ENCODE measurements around the gene LMAN1L. TPM values are rescaled to one million over a fixed set of nuclear protein-coding genes. Genes with fewer than 3 reads are reported as not detected.

LMAN1L gene
- total RNA-seq, 5 donors from 2014 or later (not counting 1 experiment from before 2014, with no cell fraction given), result 0.42 to 1.6 (median 0.44) TPM

- Histone ChIP-seq H3K36me3 (ENCODE audit: control insufficient read depth in 2 of 2, extremely low read depth in 1 of 2, insufficient read depth in 1 of 2, low read length in 1 of 2) (no peaks in the 10 kb centered on the region), H3K4me1 (ENCODE audit: control insufficient read depth in 1 of 2, extremely low read depth in 1 of 2, insufficient read depth in 2 of 2, low read length in 2 of 2) (peaks cover 0 to 11% of the 10 kb centered on the region in 2 experiments), H3K27me3 (replicated peaks in 1 of 2; ENCODE audit: control insufficient read depth in 2 of 2, extremely low read depth in 1 of 2, insufficient read depth in 2 of 2, low read length in 1 of 2) (peaks cover 2 to 39% of the 10 kb centered on the region in 2 experiments), H3K9me3 (no peaks in the 10 kb centered on the region), H3K4me3 (ENCODE audit: control insufficient read depth in 1 of 2, extremely low read depth in 1 of 2, low read length in 1 of 2) (no peak overlapping the region), H3K27ac (ENCODE audit: low read length) (no peak overlapping the region)
- no peak for DNase-seq
- Mint-ChIP-seq H3K9me3 (no peaks in the 10 kb centered on the region), H3K27ac (no peak overlapping the region), H3K36me3 (no peaks in the 10 kb centered on the region), H3K4me3 (no peak overlapping the region), H3K4me1 (peaks cover 0 to 6% (median 0%) of the 10 kb centered on the region in 3 donors), H3K27me3 (peaks cover 14 to 28% of the 10 kb centered on the region in 2 donors)
- ChIA-PET CTCF (interaction anchor here in 1 of 2 donors (0.8 kb wide), 1 partner anchor 519 kb away, joined by 7 read pairs; no protein-coding TSS in a partner anchor), POLR2A (no interaction called here)
- no peak for ATAC-seq (replicated peaks in 1 of 4)
- 87% methylated on average over 3 of the region's 6 CpGs for WGBS (ENCODE audit: insufficient coverage)
These were observed 16.2 kb downstream of the LMAN1L start for GRCh38 chr15:74828835-74829234.

- no peak overlapping the region for H3K4me3 Mint-ChIP-seq
- H3K4me1 Mint-ChIP-seq, result peaks cover 0 to 6% (median 0%) of the 10 kb centered on the region in 3 donors
- Histone ChIP-seq H3K36me3 (ENCODE audit: control insufficient read depth in 2 of 2, extremely low read depth in 1 of 2, insufficient read depth in 1 of 2, low read length in 1 of 2) (no peaks in the 10 kb centered on the region), H3K27me3 (replicated peaks in 1 of 2; ENCODE audit: control insufficient read depth in 2 of 2, extremely low read depth in 1 of 2, insufficient read depth in 2 of 2, low read length in 1 of 2) (peaks cover 2 to 39% of the 10 kb centered on the region in 2 experiments), H3K9me3 (no peaks in the 10 kb centered on the region), H3K4me1 (ENCODE audit: control insufficient read depth in 1 of 2, extremely low read depth in 1 of 2, insufficient read depth in 2 of 2, low read length in 2 of 2) (peaks cover 0 to 11% of the 10 kb centered on the region in 2 experiments), H3K27ac (ENCODE audit: low read length) (no peak overlapping the region), H3K4me3 (ENCODE audit: control insufficient read depth in 1 of 2, extremely low read depth in 1 of 2, low read length in 1 of 2) (no peak overlapping the region)
- no peaks in the 10 kb centered on the region for H3K9me3 Mint-ChIP-seq
- no peak for DNase-seq
- ChIA-PET CTCF (no interaction called here), POLR2A (no interaction called here)
- WGBS (ENCODE audit: insufficient coverage), result 60% methylated on average over 2 of the region's 3 CpGs
- H3K36me3 Mint-ChIP-seq, result no peaks in the 10 kb centered on the region
- ATAC-seq (replicated peaks in 1 of 4), result no peak
- peaks cover 14 to 28% of the 10 kb centered on the region in 2 donors for H3K27me3 Mint-ChIP-seq
- no peak overlapping the region for H3K27ac Mint-ChIP-seq
These were observed 16.9 kb downstream of the LMAN1L start for GRCh38 chr15:74829486-74829885.

- CTCF ChIA-PET, result interaction anchor here in 1 of 2 donors (0.7 kb wide), 1 partner anchor 75 kb away, joined by 4 read pairs; no protein-coding TSS in a partner anchor
- H3K9me3 ChIP-seq, result no peaks in the 10 kb centered on the region
- peaks cover 0 to 11% of the 10 kb centered on the region in 2 experiments for H3K4me1 ChIP-seq (ENCODE audit: control insufficient read depth in 1 of 2, extremely low read depth in 1 of 2, insufficient read depth in 2 of 2, low read length in 2 of 2)
- POLR2A ChIA-PET, result no interaction called here
- no peak overlapping the region for H3K4me3 Mint-ChIP-seq
- WGBS (ENCODE audit: insufficient coverage), result 94% methylated on average over 3 of the region's 6 CpGs
- no peak overlapping the region for H3K27ac Mint-ChIP-seq
- H3K9me3 Mint-ChIP-seq, result no peaks in the 10 kb centered on the region
- no peak overlapping the region for H3K27ac ChIP-seq (ENCODE audit: low read length)
- H3K27me3 ChIP-seq (replicated peaks in 1 of 2; ENCODE audit: control insufficient read depth in 2 of 2, extremely low read depth in 1 of 2, insufficient read depth in 2 of 2, low read length in 1 of 2), result peaks cover 2 to 39% of the 10 kb centered on the region in 2 experiments
- peaks cover 0 to 4% (median 4%) of the 10 kb centered on the region in 3 donors for H3K4me1 Mint-ChIP-seq
- H3K27me3 Mint-ChIP-seq, result peaks cover 14 to 25% of the 10 kb centered on the region in 2 donors
- no peak for ATAC-seq (replicated peaks in 1 of 4)
- no peak for DNase-seq
- no peaks in the 10 kb centered on the region for H3K36me3 ChIP-seq (ENCODE audit: control insufficient read depth in 2 of 2, extremely low read depth in 1 of 2, insufficient read depth in 1 of 2, low read length in 1 of 2)
- no peak overlapping the region for H3K4me3 ChIP-seq (ENCODE audit: control insufficient read depth in 1 of 2, extremely low read depth in 1 of 2, low read length in 1 of 2)
- H3K36me3 Mint-ChIP-seq, result no peaks in the 10 kb centered on the region
These were observed 17.4 kb downstream of the LMAN1L start for GRCh38 chr15:74829991-74830390.

GRCh38 chr15:74830868-74831267, 18.2 kb downstream of the LMAN1L start:
- H3K4me1 ChIP-seq (ENCODE audit: control insufficient read depth in 1 of 2, extremely low read depth in 1 of 2, insufficient read depth in 2 of 2, low read length in 2 of 2), result peaks cover 0 to 11% of the 10 kb centered on the region in 2 experiments
- no peak overlapping the region for H3K27ac ChIP-seq (ENCODE audit: low read length)
- H3K4me3 ChIP-seq (ENCODE audit: control insufficient read depth in 1 of 2, extremely low read depth in 1 of 2, low read length in 1 of 2), result no peak overlapping the region
- no peak for ATAC-seq (replicated peaks in 1 of 4)
- Mint-ChIP-seq H3K27ac (no peak overlapping the region), H3K36me3 (no peaks in the 10 kb centered on the region), H3K27me3 (peaks cover 14 to 23% of the 10 kb centered on the region in 2 donors), H3K4me1 (peaks cover 0 to 8% (median 6%) of the 10 kb centered on the region in 3 donors), H3K4me3 (no peak overlapping the region), H3K9me3 (no peaks in the 10 kb centered on the region)
- WGBS (ENCODE audit: insufficient coverage), result 89% methylated on average over 4 of the region's 5 CpGs
- no peaks in the 10 kb centered on the region for H3K9me3 ChIP-seq
- H3K36me3 ChIP-seq (ENCODE audit: control insufficient read depth in 2 of 2, extremely low read depth in 1 of 2, insufficient read depth in 1 of 2, low read length in 1 of 2), result peaks cover under 1 to 2% of the 10 kb centered on the region in 2 donors
- ChIA-PET POLR2A (no interaction called here), CTCF (no interaction called here)
- H3K27me3 ChIP-seq (replicated peaks in 1 of 2; ENCODE audit: control insufficient read depth in 2 of 2, extremely low read depth in 1 of 2, insufficient read depth in 2 of 2, low read length in 1 of 2), result peaks cover 2 to 36% of the 10 kb centered on the region in 2 experiments
- DNase-seq, result no peak

- Mint-ChIP-seq H3K27me3 (peaks cover 14 to 18% of the 10 kb centered on the region in 2 donors), H3K36me3 (peaks cover 3% of the 10 kb centered on the region), H3K4me3 (no peak overlapping the region), H3K4me1 (peaks cover 0 to 8% (median 5%) of the 10 kb centered on the region in 3 donors), H3K9me3 (no peaks in the 10 kb centered on the region), H3K27ac (no peak overlapping the region)
- DNase-seq (no peak), ATAC-seq (replicated peaks in 1 of 4) (no peak)
- peaks cover 4 to 7% of the 10 kb centered on the region in 2 donors for H3K36me3 ChIP-seq (ENCODE audit: control insufficient read depth in 2 of 2, extremely low read depth in 1 of 2, insufficient read depth in 1 of 2, low read length in 1 of 2)
- 78% methylated on average over 7 of the region's 15 CpGs for WGBS (ENCODE audit: insufficient coverage)
- ChIA-PET CTCF (no interaction called here), POLR2A (no interaction called here)
- peaks cover 0 to 3% of the 10 kb centered on the region in 2 experiments for H3K4me1 ChIP-seq (ENCODE audit: control insufficient read depth in 1 of 2, extremely low read depth in 1 of 2, insufficient read depth in 2 of 2, low read length in 2 of 2)
- no peaks in the 10 kb centered on the region for H3K9me3 ChIP-seq
- peaks cover 2 to 25% of the 10 kb centered on the region in 2 experiments for H3K27me3 ChIP-seq (replicated peaks in 1 of 2; ENCODE audit: control insufficient read depth in 2 of 2, extremely low read depth in 1 of 2, insufficient read depth in 2 of 2, low read length in 1 of 2)
- no peak overlapping the region for H3K27ac ChIP-seq (ENCODE audit: low read length)
- no peak overlapping the region for H3K4me3 ChIP-seq (ENCODE audit: control insufficient read depth in 1 of 2, extremely low read depth in 1 of 2, low read length in 1 of 2)
These were observed 19.3 kb downstream of the LMAN1L start for GRCh38 chr15:74831813-74832495.

GRCh38 chr15:74832826-74833225, 20.2 kb downstream of the LMAN1L start:
- H3K4me1 Mint-ChIP-seq, result peaks cover 0 to 8% (median 3%) of the 10 kb centered on the region in 3 donors
- peaks cover 6 to 11% of the 10 kb centered on the region in 2 donors for H3K27me3 Mint-ChIP-seq
- no peaks in the 10 kb centered on the region for H3K9me3 ChIP-seq
- WGBS (ENCODE audit: insufficient coverage), result 71% methylated on average over 2 of the region's 4 CpGs
- no peak overlapping the region for H3K4me3 ChIP-seq (ENCODE audit: control insufficient read depth in 1 of 2, extremely low read depth in 1 of 2, low read length in 1 of 2)
- no peaks in the 10 kb centered on the region for H3K4me1 ChIP-seq (ENCODE audit: control insufficient read depth in 1 of 2, extremely low read depth in 1 of 2, insufficient read depth in 2 of 2, low read length in 2 of 2)
- peaks cover 4 to 9% of the 10 kb centered on the region in 2 donors for H3K36me3 ChIP-seq (ENCODE audit: control insufficient read depth in 2 of 2, extremely low read depth in 1 of 2, insufficient read depth in 1 of 2, low read length in 1 of 2)
- peaks cover 0 to 19% of the 10 kb centered on the region in 2 experiments for H3K27me3 ChIP-seq (replicated peaks in 1 of 2; ENCODE audit: control insufficient read depth in 2 of 2, extremely low read depth in 1 of 2, insufficient read depth in 2 of 2, low read length in 1 of 2)
- H3K27ac ChIP-seq (ENCODE audit: low read length), result no peak overlapping the region
- peaks cover 3% of the 10 kb centered on the region for H3K36me3 Mint-ChIP-seq
- POLR2A ChIA-PET, result no interaction called here
- H3K4me3 Mint-ChIP-seq, result no peak overlapping the region
- DNase-seq (no peak), ATAC-seq (replicated peaks in 1 of 4) (no peak)
- H3K27ac Mint-ChIP-seq, result no peak overlapping the region
- CTCF ChIA-PET, result no interaction called here
- H3K9me3 Mint-ChIP-seq, result no peaks in the 10 kb centered on the region

Measured in T-cell (primary cell).